Stimulated activated CD4-positive, alpha-beta T cell treated with anti-CD3 and anti-CD28 coated beads, Interleukin-4, amount 100 ng/mL, for 48 hours (primary cell): ENCODE results near the gene NDUFS6.

Source experiments
- DNase-seq, 2 donors: peaks; one replicate each; pipeline ENCODE4 v3.0.0-alpha.2; 2020; ENCODE audit warnings: low read depth in 2 of 2

NDUFS6 gene

GRCh38 chr5:1765141-1765879 lies 35.9 kb upstream of the NDUFS6 start:
- no peak for DNase-seq

DNA sequence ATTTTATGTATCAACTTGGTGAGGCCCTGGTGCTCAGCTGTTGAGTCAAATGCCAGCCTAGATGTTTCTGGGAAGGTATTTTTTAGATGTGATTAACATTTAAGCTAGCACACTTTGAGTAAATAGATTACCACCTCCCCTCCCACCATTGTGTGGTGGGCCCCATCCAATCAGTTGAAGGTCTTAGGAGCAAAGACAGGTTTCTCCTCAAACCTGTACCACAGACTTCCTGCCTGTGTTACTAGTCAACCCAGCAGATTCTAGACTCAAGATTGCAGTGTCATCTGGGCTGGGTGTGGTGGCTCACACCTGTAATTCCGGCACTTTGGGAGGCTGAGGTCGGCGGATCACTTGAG lies 35.3 kb upstream of the NDUFS6 start:
- no peak for DNase-seq

GRCh38 chr5:1767524-1768282 lies 33.5 kb upstream of the NDUFS6 start:
- DNase-seq = no peak

DNA sequence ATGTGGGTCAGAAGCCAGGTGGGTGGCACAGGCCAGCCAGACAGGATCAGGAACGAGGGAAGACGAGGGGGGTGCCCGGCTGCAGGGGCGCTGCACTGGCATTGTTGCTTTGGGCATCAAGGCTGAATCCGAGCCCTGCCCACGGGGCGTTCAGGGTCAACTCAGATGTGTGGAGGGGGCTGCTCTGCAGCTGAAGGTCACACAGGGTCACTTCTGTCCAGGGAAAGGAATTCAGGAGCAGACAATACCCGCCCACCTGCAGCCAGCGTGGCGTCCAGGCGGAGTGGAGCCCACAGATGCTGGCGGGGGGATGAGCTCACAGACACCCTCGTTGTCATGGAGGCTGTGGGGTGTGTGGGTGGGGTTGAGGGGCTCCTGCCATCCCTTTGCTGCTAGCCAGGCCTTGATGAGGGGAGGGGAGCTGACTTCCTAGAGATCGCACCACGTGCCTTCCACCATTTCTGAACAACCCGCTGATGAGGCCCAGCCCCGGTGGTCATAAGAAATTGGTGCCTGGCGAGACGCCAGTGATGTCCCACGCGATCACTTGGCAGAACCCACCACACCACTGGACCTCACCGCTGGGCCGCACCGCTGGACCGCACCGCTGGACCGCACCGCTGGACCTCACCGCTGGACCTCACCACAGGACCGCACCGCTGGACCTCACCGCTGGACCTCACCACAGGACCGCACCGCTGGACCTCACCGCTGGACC lies 32.8 kb upstream of the NDUFS6 start:
- no peak for DNase-seq

DNA sequence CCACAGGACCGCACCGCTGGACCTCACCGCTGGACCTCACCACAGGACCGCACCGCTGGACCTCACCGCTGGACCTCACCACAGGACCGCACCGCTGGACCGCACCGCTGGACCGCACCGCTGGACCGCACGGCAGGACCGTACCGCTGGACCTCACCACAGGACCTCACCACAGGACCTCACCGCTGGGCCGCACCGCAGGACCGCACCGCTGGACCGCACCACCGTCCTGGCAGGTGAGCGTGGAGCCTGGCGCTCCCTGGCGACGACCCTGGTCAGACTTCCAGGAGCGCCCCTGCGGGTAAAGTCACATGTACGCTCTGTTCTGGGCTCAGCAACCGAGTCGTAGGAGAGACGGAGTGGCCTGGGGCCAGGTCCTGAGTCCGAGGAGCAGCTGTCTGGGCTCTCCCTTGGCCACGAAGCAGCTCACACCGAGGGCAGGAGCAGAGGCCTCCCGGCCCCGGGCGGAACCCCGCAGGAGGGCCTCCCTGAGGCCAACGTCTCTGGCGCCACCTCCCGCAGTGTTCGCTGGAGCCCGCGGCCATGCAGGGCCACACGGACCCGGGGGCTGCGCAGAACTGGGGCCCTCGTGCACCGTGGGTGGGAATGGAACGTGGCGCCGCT lies 32.1 kb upstream of the NDUFS6 start:
- DNase-seq = no peak

GRCh38 chr5:1769752-1770442 lies 31.3 kb upstream of the NDUFS6 start:
- DNase-seq = no peak

GRCh38 chr5:1770443-1770802 lies 30.8 kb upstream of the NDUFS6 start:
- no peak for DNase-seq

GRCh38 chr5:1771149-1772065 lies 29.8 kb upstream of the NDUFS6 start:
- DNase-seq = no peak

- DNase-seq = no peak
These were observed 28.6 kb upstream of the NDUFS6 start for GRCh38 chr5:1772634-1773033.

DNA sequence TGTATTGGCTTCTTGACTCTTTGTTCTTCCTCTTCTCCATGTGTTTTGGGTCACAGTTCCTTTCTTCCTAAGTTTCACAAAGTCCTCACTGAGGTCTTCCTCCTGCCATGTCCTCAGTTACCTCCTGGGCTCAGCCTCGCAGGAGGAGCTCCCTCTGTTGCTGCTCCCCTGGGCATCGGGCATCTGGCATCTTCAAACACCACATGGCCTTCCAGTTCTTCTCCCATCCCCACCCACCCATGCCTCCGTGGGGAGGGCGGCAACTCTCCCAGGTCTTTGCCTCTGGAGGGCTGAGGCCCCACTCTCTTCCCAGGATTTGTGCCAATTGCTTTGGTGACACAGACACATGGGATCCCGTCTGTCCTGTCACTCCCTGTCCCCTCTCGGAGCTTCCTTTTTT lies 24.4 kb upstream of the NDUFS6 start:
- no peak for DNase-seq

DNA sequence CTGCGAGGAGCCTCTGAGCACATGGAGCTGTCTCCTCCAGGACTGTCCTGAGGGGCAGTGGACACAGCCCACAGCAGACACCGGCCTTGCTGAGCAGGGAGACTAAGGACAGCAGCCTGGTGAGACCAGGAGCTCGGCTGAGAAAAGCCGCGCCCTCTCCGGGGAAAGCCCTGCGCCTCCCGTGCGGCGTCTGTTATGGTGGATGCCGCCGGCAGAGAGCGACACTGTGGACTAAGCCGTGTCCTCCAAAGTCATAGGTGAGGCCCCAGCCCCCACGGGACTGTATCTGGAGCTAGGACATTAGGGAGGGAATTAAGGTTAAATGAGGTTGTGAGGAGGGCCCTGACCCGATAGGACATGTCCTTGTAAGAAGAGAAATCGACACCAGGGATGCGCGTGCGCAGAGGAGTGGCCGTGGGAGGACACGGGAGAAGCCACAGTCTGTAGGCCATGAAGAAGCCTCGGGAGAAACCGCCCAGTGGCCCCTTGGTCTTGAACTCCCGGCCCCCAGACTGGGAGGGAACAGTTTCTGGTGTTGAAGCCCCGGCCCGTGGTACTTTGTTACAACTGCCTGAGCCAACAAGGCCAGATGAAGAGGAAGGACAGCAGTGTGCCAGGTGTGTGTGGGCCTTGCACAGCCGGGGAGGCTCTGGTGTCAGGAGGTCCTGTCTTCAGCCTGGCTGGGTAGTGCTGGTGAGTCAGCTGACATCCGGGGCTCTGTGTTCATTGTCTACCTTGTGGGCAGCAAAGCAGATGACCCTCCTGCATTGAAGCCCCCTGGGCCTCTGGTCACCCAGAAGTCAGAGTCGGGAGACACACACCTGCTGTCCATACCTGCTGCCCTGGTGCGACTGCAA lies 23.7 kb upstream of the NDUFS6 start:
- DNase-seq = no peak

DNA sequence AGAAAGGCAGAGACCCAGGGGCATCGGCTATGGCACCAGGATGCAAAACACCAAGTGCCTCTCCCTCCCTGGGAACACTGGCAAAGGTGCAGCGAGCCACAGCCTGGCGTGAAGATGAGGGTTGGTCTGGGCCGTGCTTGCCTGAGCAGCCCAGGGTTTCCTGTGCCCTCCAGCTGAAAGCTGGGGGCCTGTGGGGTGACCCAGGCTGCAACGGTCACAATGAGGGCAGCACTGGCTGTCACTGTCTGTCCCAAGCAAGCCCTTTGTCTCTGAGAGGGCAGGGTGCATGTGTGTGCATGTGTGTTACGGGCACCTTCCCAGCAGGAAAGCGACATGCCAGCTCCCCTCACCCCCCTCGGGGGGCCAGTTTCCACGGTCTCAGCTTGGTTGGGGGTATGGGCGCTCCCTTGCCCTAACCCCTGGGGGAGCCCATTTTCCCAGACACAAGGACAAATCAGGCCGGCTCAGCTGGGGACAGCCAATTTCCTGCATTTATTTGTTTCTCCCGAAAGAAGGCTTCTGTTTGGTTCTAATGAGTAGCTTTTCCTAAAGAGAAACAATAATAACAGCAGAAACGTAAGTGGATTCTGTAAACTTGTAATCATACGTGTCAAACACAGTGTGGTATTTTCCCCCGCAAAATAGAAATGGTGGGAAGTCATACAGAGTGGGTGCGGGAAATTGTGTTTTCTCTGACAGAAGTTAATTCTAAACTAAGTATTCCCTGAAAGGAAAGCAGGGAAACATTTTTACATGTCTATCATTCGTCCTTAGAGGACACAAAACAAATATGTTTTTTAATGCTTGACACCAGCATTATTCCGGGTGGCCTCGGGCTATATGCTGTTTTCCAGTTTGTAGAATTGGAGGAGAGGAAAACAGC lies 22.8 kb upstream of the NDUFS6 start:
- DNase-seq = no peak

- DNase-seq = no peak
These were observed 22.1 kb upstream of the NDUFS6 start for GRCh38 chr5:1779021-1779680.

DNA sequence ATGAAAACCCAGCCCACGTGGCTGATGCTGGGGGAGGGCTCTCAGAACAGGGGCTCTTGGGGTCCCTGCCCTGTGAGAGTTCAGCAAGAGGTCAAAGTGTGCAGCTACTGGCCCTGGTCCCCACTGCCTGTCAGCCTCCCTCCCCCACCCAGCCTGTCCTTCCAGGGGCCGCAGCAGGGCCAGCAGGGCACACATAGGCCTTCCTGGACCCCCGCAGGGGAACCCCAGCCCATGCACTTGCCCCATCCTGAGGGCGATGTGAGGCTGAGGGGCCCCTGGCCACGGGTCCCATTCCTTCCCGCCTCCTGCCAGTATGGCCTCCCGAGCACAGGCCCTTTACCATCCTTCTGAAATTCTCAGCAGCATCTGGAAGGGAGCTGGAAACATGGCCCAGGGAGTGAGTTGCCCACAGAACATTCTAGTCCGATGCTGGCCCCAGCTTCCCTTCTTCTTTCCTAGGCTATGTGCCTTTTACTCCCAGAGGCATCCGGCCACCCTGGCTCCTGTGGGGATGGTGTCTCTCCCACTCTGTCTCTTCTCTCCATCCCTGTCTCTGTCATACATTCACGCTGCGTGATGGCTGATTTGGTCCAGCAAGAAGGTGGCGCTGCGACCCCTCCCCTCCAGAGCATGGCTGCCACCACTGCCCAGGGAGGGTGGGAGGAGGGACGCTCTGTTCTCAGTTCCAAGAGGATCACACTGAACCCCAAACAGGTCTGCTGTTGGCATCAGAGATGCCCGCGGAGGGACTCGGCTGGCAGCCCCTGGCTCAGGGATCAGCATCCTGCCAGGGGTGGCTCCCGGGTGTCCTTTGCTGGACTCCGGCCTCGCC lies 21.2 kb upstream of the NDUFS6 start:
- no peak for DNase-seq

GRCh38 chr5:1780614-1780930 lies 20.6 kb upstream of the NDUFS6 start:
- no peak for DNase-seq

- no peak for DNase-seq
These were observed 20.1 kb upstream of the NDUFS6 start for GRCh38 chr5:1781107-1781506.

DNA sequence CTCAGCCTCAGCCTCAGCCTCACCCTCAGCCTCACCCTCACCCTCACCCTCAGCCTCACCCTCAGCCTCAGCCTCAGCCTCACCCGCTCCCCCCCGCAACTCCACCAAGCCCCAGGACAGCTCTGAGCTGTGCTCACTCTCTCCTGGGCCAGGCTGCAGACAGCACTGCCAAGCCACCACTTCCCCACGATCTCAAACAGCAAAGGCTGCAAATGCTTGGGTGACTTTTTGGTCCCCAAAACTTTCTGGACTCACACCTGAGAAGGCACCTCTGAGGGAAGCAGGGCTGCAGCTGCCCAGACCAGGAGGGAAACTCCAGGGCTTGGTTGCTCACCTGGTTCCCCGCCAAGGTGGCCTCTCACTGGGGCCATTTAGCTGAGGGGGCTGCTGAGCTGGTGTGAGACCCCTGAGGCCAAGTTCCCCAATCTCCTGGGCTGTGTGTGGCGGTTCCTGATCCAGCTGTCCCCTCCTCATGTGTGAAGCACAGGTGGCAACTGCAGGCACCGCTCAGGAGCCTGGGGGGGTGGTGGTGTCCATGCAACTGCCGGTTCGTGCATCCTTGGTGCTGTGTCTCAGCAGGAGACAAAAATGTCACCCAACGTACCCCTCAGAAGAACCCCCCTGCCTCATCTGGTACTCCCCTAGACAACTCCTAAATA lies 19.4 kb upstream of the NDUFS6 start:
- no peak for DNase-seq
